Measurements from ENCODE around the gene KCNH5. TPM values are rescaled to one million over a fixed set of nuclear protein-coding genes. Genes with fewer than 3 reads are reported as not detected.

Gene KCNH5
- total RNA-seq, 2 donors from 2014 or later, result not detected

DNA sequence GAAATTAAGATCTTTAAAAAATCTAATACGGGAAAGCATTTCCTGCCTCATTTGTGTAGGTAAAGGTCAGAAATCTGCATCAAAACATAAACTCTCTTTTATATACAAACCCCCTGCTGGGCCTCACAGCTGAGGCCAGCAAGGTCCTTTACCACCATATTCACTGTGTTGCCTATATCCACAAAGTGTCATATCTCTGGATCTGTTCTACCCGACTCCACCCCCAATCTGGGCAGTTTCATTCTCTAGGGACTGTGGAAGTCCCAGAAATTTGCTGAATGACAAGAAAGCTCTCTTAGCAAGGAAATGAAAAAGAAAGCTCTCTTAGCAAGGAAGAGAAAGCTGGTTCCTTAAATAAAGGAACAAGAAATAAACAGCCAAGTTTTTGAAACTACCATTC lies 301.7 kb downstream of the KCNH5 start:
- Mint-ChIP-seq H3K27ac (no peak overlapping the region), H3K36me3 (ENCODE audit: low read depth) (no peaks in the 10 kb centered on the region), H3K4me1 (no peaks in the 10 kb centered on the region), H3K4me3 (no peak overlapping the region), H3K27me3 (no peaks in the 10 kb centered on the region)
- ATAC-seq (no peak), DNase-seq (no peak)
- H3K9me3 ChIP-seq (ENCODE audit: control insufficient read depth, low read length, poor library complexity, severe bottlenecking), result no peaks in the 10 kb centered on the region

GRCh38 chr14:62743118-62743517 lies 302.1 kb downstream of the KCNH5 start:
- no peak for DNase-seq
- Mint-ChIP-seq H3K4me1 (no peaks in the 10 kb centered on the region), H3K27me3 (no peaks in the 10 kb centered on the region), H3K36me3 (ENCODE audit: low read depth) (no peaks in the 10 kb centered on the region), H3K4me3 (no peak overlapping the region), H3K27ac (no peak overlapping the region)
- ATAC-seq, result no peak
- H3K9me3 ChIP-seq (ENCODE audit: control insufficient read depth, low read length, poor library complexity, severe bottlenecking), result no peaks in the 10 kb centered on the region

DNA sequence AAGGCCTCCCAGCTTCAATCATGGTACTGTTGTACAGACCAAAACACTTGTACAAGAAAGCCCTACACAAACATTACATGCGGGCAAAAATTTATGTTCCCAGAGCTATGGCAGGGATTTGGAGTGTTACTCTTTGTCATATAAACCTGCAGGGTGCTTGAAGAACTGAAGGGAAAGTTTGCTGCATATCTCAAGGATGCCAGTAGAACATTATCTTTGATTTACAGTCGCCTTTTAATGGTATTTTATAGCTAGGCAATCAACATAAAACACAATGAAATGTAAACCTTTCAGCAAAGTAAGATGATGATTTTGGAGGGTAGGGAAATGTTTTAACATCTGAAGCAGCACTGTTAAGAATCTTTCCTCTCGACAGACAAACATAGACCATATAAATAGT lies 305.6 kb downstream of the KCNH5 start:
- Mint-ChIP-seq H3K4me3 (no peak overlapping the region), H3K4me1 (no peaks in the 10 kb centered on the region), H3K36me3 (ENCODE audit: low read depth) (no peaks in the 10 kb centered on the region), H3K27ac (no peak overlapping the region), H3K27me3 (no peaks in the 10 kb centered on the region)
- H3K9me3 ChIP-seq (ENCODE audit: control insufficient read depth, low read length, poor library complexity, severe bottlenecking), result no peaks in the 10 kb centered on the region
- DNase-seq (no peak), ATAC-seq (no peak)

DNA sequence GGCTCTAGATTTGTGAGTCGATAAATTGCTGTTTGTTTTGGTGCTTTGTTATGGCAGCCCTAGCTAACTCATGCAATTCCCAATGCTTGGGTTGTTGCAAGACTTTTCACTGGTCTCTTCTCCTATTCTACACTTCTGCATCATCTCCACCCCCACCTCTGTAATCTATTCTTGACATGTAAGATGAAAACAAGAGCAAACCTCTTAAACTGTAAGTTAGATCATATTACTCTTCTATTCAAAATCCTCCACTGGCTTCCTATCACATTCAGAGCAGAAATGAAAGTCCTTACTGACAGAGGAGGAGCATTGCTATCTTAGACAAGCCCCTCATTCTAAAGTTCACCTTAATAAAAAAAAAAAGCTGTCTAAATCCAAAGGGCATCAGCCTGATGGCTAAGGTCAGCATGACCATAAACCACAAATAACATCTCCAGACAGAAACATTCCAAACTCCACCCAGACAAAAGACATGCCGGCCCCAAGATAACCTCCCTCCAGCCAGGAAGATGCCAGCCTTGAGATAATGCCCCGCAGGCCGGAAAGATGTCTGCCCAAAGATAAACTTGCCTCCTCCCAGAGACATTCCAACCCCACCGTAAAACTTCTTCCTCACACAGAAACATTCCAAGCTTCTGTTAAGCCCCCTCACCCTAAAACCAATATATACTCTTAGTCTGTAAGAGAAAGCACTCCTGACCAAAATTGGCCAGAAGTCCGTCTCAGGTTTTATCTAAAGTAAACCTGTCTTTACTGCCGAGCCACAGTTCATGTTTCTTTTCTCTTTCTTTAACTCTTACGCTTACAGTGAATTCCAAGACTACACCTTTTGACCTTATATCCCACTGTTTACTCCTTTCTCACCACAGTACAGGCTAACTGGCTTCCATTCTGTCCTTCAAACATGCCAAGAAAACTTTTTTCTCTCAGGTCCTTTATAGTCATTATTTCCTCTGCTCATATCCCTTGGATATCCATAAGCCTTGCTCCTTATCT lies 308.9 kb downstream of the KCNH5 start:
- no peaks in the 10 kb centered on the region for H3K4me1 Mint-ChIP-seq
- no peak overlapping the region for H3K27ac Mint-ChIP-seq
- no peaks in the 10 kb centered on the region for H3K27me3 Mint-ChIP-seq
- H3K36me3 Mint-ChIP-seq (ENCODE audit: low read depth), result no peaks in the 10 kb centered on the region
- H3K9me3 ChIP-seq (ENCODE audit: control insufficient read depth, low read length, poor library complexity, severe bottlenecking), result no peaks in the 10 kb centered on the region
- DNase-seq (no peak), ATAC-seq (no peak)
- no peak overlapping the region for H3K4me3 Mint-ChIP-seq

GRCh38 chr14:62734831-62735230 lies 310.4 kb downstream of the KCNH5 start:
- no peak overlapping the region for H3K27ac Mint-ChIP-seq
- H3K36me3 Mint-ChIP-seq (ENCODE audit: low read depth), result no peaks in the 10 kb centered on the region
- no peak overlapping the region for H3K4me3 Mint-ChIP-seq
- no peak for DNase-seq
- H3K4me1 Mint-ChIP-seq, result no peaks in the 10 kb centered on the region
- no peaks in the 10 kb centered on the region for H3K9me3 ChIP-seq (ENCODE audit: control insufficient read depth, low read length, poor library complexity, severe bottlenecking)
- no peak for ATAC-seq
- no peaks in the 10 kb centered on the region for H3K27me3 Mint-ChIP-seq

DNA sequence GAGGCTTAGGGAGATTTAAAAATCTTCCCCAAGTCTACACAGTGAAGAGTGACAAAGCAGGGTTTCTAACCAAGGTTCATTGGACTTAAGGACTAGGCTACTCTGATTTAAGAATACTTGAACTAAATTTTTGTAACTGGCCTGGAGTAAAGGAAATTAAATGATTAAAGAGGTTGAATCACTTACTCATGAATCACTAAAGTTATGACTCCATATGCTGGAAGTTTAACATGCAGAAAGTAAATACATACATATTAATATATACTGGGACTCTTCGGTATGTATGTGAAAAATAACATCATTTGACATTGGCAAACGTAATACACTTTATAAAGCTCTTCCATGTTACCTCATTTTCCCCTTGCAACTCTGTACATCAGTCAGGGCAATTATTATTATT lies 322.9 kb downstream of the KCNH5 start:
- Mint-ChIP-seq H3K27ac (no peak overlapping the region), H3K4me3 (no peak overlapping the region), H3K27me3 (no peaks in the 10 kb centered on the region), H3K36me3 (ENCODE audit: low read depth) (no peaks in the 10 kb centered on the region), H3K4me1 (no peaks in the 10 kb centered on the region)
- ATAC-seq (no peak), DNase-seq (no peak)
- no peaks in the 10 kb centered on the region for H3K9me3 ChIP-seq (ENCODE audit: control insufficient read depth, low read length, poor library complexity, severe bottlenecking)

GRCh38 chr14:62718629-62719028 lies 326.6 kb downstream of the KCNH5 start:
- no peaks in the 10 kb centered on the region for H3K36me3 Mint-ChIP-seq (ENCODE audit: low read depth)
- H3K4me1 Mint-ChIP-seq, result no peaks in the 10 kb centered on the region

DNA sequence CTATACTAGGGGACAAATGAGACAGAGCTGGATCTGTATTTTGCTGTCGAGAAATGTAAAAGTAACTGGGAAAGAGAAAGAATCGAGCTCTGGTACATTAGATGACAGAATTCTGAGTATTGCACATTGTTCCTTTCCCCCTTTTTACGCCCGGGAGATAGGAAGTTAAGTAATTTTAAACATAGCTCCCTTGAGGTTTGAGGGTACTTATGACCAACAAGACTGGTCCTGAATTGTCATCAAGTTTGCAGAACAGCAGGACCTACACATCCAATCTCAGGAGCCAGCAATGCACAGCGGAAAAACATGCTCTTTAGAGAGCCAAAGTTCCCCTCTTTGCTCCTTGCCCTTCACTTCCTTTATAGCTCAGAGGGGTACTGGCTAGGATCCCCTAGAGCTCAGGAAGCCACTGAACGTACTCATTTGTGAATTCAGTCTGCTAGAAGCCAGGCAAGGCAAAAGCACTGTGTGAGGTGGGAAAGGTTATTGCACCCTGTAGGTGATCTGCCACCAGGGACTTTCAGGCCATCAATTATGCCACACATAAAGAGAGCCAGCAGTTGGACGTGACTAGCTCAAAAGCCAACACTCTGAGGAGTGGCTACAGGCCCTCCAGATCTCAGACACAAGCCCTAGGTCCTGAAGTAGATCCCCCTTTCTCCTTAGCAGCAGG lies 333.8 kb downstream of the KCNH5 start:
- Mint-ChIP-seq H3K36me3 (ENCODE audit: low read depth) (no peaks in the 10 kb centered on the region), H3K27ac (no peak overlapping the region), H3K27me3 (no peaks in the 10 kb centered on the region), H3K4me1 (no peaks in the 10 kb centered on the region), H3K4me3 (no peak overlapping the region)
- H3K9me3 ChIP-seq (ENCODE audit: control insufficient read depth, low read length, poor library complexity, severe bottlenecking), result no peaks in the 10 kb centered on the region
- DNase-seq (no peak), ATAC-seq (no peak)

More at GRCh38 chr14:62718629-62719028, 326.6 kb downstream of the KCNH5 start:
- DNase-seq (no peak), ATAC-seq (no peak)
- no peaks in the 10 kb centered on the region for H3K27me3 Mint-ChIP-seq
- H3K27ac Mint-ChIP-seq, result no peak overlapping the region
- H3K9me3 ChIP-seq (ENCODE audit: control insufficient read depth, low read length, poor library complexity, severe bottlenecking), result no peaks in the 10 kb centered on the region
- no peak overlapping the region for H3K4me3 Mint-ChIP-seq

- no peaks in the 10 kb centered on the region for H3K4me1 Mint-ChIP-seq
- no peaks in the 10 kb centered on the region for H3K27me3 Mint-ChIP-seq
- DNase-seq (no peak), ATAC-seq (no peak)
- H3K27ac Mint-ChIP-seq, result no peak overlapping the region
- H3K4me3 Mint-ChIP-seq, result no peak overlapping the region
- H3K9me3 ChIP-seq (ENCODE audit: control insufficient read depth, low read length, poor library complexity, severe bottlenecking), result no peaks in the 10 kb centered on the region
- no peaks in the 10 kb centered on the region for H3K36me3 Mint-ChIP-seq (ENCODE audit: low read depth)
Measured at GRCh38 chr14:62710811-62711210, 334.4 kb downstream of the KCNH5 start.

GRCh38 chr14:62709773-62710172 lies 335.5 kb downstream of the KCNH5 start:
- H3K9me3 ChIP-seq (ENCODE audit: control insufficient read depth, low read length, poor library complexity, severe bottlenecking), result no peaks in the 10 kb centered on the region
- DNase-seq (no peak), ATAC-seq (no peak)
- Mint-ChIP-seq H3K36me3 (ENCODE audit: low read depth) (no peaks in the 10 kb centered on the region), H3K27me3 (no peaks in the 10 kb centered on the region), H3K4me1 (no peaks in the 10 kb centered on the region), H3K27ac (no peak overlapping the region), H3K4me3 (no peak overlapping the region)

- H3K27me3 Mint-ChIP-seq, result no peaks in the 10 kb centered on the region
Measured at GRCh38 chr14:62706217-62706616, 339.0 kb downstream of the KCNH5 start.

GRCh38 chr14:62697461-62697860 lies 347.8 kb downstream of the KCNH5 start:
- no peaks in the 10 kb centered on the region for H3K36me3 Mint-ChIP-seq (ENCODE audit: low read depth)
- no peak for DNase-seq
- no peaks in the 10 kb centered on the region for H3K4me1 Mint-ChIP-seq
- no peak for ATAC-seq
- no peaks in the 10 kb centered on the region for H3K9me3 ChIP-seq (ENCODE audit: control insufficient read depth, low read length, poor library complexity, severe bottlenecking)
- no peak overlapping the region for H3K27ac Mint-ChIP-seq
- no peak overlapping the region for H3K4me3 Mint-ChIP-seq
- no peaks in the 10 kb centered on the region for H3K27me3 Mint-ChIP-seq

More at GRCh38 chr14:62706217-62706616, 339.0 kb downstream of the KCNH5 start:
- Mint-ChIP-seq H3K4me1 (no peaks in the 10 kb centered on the region), H3K27ac (no peak overlapping the region), H3K36me3 (ENCODE audit: low read depth) (no peaks in the 10 kb centered on the region), H3K4me3 (no peak overlapping the region)
- no peak for DNase-seq
- no peak for ATAC-seq
- H3K9me3 ChIP-seq (ENCODE audit: control insufficient read depth, low read length, poor library complexity, severe bottlenecking), result no peaks in the 10 kb centered on the region

GRCh38 chr14:62696929-62697328 lies 348.3 kb downstream of the KCNH5 start:
- Mint-ChIP-seq H3K27me3 (no peaks in the 10 kb centered on the region), H3K4me3 (no peak overlapping the region), H3K4me1 (no peaks in the 10 kb centered on the region), H3K27ac (no peak overlapping the region), H3K36me3 (ENCODE audit: low read depth) (no peaks in the 10 kb centered on the region)
- H3K9me3 ChIP-seq (ENCODE audit: control insufficient read depth, low read length, poor library complexity, severe bottlenecking), result no peaks in the 10 kb centered on the region
- no peak for ATAC-seq
- no peak for DNase-seq

All from T-helper 17 cell (primary cell).